CD1c-positive myeloid dendritic cell (primary cell): ENCODE results near the gene SH2D1A.
"Not testable (repeated sequence)": the region's sequence is repeated elsewhere in the genome, so short reads cannot be mapped to it uniquely, and the experiment has no call there.

ENCODE experiments used
- DNase-seq: peaks from one replicate; pipeline ENCODE4 v3.0.0-alpha.2; 2016; ENCODE audit errors: extremely low spot score

SH2D1A gene

DNA sequence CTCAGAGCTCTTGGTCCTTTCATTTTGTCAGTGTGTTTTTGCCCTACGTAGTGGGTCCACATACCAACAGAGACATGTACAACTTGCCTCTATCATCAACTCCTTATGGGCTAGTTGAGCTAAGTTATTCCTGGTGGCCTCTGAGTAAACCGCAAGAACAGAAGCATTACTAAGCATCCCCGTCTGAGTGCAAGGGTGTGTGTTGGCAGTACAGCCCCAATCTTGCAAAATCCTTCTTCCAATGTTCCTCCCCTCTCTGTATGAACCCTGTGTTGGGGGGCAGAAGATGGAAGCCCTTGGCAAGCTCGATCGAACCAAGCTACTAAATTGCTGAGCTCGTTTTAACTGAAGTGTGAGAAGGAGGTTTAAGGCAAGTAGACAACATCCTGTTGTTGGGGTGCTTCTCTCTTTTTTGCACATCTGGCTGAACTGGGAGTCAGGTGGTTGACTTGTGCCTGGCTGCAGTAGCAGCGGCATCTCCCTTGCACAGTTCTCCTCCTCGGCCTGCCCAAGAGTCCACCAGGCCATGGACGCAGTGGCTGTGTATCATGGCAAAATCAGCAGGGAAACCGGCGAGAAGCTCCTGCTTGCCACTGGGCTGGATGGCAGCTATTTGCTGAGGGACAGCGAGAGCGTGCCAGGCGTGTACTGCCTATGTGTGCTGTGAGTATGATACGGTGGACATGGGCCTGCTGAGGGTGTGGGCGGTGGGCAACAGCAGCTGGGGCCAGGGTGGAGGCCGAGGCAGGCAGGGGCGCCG, at the start of gene SH2D1A:
SH2D1A (plus strand) TSS at position 447 of the 760 bp plus-strand sequence; CDS start at position 527, 80 bp downstream.
- DNase-seq = no peak

- DNase-seq = not testable (repeated sequence)
These were observed 47.0 kb upstream of the SH2D1A start for GRCh38 chrX:124299323-124299722.

- DNase-seq = no peak
These were observed 46.0 kb upstream of the SH2D1A start for GRCh38 chrX:124300405-124300804.

DNA sequence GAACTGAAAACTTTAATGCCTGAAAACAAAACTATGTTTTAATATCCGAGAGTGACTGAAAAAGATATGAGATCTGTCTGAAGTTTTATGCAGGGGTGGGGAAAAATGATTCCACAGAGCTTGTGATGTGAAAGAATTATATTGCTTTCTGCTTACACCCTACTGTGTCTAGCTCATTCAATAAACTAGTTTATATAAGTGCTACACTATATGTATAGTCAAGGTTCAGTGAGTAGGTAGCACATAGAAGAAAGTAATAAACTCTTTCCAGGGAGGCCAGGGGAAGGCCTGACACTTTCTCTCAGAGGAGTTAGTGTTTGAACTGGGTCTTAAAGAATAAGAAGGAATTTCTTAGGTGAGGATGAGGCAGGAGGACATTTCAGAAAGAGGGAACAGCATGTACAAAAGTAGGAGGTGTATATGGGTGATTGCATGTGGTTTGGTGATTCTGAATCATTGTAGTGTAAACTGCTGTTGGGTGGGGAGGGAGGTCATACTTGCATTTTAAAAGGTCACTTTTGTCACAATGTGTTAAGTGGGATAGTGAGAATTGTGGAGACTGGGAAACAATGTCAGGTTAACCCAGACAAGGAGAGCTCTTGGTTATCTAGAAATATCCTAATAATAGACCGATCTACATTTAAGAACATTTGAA, 39.0 kb upstream of the SH2D1A start:
- DNase-seq = no peak

- no peak for DNase-seq
These were observed 20.6 kb upstream of the SH2D1A start for GRCh38 chrX:124325732-124326131.

DNA sequence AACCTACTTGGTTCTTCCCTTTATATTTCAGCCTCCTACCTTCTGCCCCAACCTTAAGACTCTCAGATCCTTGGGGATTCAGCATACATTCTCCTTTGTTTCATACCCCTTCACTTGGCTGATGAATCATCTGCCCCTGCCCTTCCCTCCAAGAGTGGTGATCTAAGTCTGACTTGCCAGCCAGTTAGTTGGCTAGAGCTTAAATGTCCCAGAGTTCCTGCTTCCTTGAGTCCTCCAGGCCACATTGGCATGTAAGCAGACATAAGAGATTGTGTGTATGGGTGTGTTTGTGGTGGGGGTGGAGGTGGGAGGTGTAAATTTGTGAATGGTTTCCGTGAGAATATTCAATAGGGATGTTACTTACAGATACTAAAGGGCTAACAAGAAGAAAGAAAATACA, 17.6 kb upstream of the SH2D1A start:
- DNase-seq = no peak

GRCh38 chrX:124332481-124333424, 13.6 kb upstream of the SH2D1A start, which contains the start of gene TEX13D:
TSS of gene TEX13D (plus strand) at chrX:124332660. CDS start at chrX:124332918, 258 bp downstream.
- DNase-seq = no peak

- DNase-seq = no peak
These were observed 12.5 kb upstream of the SH2D1A start for GRCh38 chrX:124333862-124334261.

GRCh38 chrX:124334555-124334954, 11.8 kb upstream of the SH2D1A start:
- not testable (repeated sequence) for DNase-seq

GRCh38 chrX:124335598-124335997, 10.8 kb upstream of the SH2D1A start:
- no peak for DNase-seq

- DNase-seq = no peak
These were observed 8.4 kb upstream of the SH2D1A start for GRCh38 chrX:124337916-124338315.

GRCh38 chrX:124338733-124339514, 7.4 kb upstream of the SH2D1A start:
- DNase-seq = peak; percentile 8

DNA sequence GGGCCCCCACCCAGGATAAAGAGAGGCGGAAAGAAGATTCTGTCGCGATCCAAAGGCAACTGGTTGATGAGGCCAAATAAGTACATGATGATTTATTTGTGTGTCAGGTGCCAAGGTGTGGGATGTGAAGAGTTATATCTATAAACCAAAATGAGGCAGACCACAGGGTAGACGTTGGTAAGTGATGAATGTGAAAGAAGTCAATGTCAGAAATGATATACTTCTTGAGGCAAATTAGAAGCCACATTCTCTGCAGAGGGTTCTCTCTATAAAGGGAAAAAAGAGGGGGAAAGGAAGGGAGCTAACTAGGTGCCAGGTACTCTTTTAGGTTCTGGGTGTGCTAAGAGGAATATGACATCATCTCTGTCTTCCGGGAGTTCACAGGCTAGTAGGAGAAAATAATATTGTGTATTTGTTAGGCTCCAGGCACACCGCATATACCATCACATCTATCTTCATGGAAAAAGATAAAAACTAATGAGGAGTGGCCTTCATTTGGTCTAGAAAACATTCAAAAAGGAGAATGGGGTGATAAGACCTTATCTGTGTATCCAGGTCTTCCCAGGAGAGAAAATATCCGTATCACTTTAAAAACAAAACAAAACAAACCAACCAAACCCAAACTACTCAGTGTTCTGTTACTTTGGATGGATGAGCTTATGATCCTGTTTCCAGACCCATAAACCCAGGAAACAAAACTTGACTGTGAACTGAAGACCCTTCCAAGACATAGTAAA, 4.8 kb upstream of the SH2D1A start:
- DNase-seq = no peak

DNA sequence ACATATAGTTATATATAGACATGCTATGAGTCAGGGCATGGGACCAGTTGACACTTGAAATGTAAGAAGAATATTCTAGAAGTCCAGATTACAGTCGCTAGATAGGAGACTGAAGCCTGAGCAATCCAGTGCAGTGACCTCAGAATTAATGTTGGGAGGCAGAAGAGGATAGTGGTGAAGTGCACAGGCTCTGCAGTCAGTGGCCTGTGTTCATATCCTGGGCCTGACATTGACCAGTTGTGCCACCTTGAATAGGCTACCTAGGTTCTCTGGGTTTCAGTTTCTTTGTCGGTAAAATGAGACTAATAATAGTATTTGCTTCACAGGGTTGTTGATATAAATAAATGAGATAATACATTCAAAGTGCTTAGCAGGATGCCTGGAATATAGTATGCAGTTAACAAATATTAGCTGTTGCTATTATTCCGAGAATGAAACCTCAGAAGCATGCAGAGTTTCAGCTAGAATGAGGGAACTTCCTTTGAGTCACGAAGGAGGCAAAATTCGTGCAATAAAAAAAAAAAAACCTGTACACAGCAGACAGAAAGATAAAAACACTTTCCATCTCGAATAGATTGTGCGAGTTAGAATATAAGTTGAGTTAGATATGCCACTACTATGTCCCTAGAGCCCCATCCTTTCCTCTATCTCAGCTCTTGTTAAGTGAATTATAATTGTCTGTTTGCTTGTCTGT, 4.0 kb upstream of the SH2D1A start:
- no peak for DNase-seq

GRCh38 chrX:124343016-124343415, 3.3 kb upstream of the SH2D1A start:
- DNase-seq = no peak

DNA sequence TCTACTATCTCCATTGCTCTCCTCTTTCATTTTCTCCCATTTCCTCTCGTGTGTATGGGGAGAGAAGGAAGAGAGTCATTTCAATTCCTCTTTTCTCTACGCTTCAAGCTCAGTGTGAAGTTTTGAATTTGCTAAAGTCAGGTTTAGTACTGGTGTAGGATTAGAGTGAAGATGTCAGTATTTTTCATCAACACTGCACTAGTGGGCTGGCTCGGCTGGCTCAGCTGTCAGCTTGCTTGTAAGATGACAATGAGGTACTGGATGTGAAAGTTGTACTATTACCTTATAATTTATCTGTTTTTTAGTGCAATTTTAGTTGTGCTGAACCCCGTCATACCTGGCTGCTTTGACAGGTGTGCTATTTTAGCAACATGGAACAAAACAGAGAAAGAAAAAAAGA, 2.1 kb upstream of the SH2D1A start:
- DNase-seq = no peak

DNA sequence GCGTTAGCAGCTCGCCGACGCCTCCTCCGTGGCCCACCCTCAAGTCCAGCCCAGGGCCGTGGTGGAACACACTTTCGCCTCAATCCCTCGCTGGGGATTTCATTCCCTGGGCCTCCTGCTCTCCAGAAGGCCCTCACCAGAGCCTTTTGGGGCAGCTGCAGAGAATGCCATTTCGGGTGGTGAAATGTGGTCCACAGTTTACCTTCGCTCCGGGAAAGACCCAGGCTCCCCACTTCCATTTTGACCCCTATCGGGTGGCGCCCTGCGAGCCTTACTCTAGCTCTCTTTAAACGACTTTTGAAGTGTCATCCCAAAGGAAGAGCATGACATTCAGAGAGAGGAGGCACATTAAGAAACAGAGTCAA, 496 bp downstream of the SH2D1A start:
- no peak for DNase-seq

GRCh38 chrX:124347242-124347641, 879 bp downstream of the SH2D1A start:
- DNase-seq = no peak

DNA sequence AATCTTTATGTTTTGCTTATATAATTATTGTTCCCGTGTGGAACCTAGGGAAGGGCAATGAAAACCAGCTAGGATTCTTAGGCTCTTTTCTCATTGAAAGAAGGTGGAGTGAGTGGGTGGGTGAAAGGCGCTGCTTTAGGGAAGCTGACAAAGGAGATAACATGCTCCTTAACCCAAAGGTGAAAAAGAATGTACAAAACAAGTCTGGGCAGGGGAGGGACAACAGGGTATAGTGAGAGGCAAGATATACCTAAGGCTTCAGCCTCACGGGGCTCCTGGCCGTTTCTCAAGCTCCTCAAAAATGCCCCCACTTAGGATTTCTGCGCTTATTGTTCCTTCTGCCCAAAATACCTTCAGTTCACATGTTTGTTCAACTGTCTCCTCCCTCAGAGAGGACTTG, 1.8 kb downstream of the SH2D1A start:
- no peak for DNase-seq

- DNase-seq = no peak
These were observed 2.6 kb downstream of the SH2D1A start for GRCh38 chrX:124348885-124349453.
